IMR-90 (cell line): ENCODE data around the gene RARB. TPM values are rescaled to one million over a fixed set of nuclear protein-coding genes. Genes with fewer than 3 reads are reported as not detected.

ENCODE experiments used
- ATAC-seq: fragments of 200-7000 bp; cut with Tn5 transposase; 2 replicates; pipeline ENCODE4 v1.9.1; 2020; ENCODE audit warnings: low read depth, mild to moderate bottlenecking, moderate library complexity
- BruUV-seq: library from RNA; stranded (reverse); fragments of 400-500 nt; replicated peaks from 2 replicates; lab custom pipeline; 2021; lab: Mats Ljungman, UMichigan
- CTCF ChIA-PET: fragments of 300-600 bp; formaldehyde crosslinking; extraction: SDS; loops from one replicate; lab custom pipeline; 2021; ENCODE audit warnings: antibody characterized with exemption; lab: Yijun Ruan, JAX
- POLR2A ChIA-PET: fragments of 300-600 bp; sonication (Branson Sonifier 250); formaldehyde crosslinking; loops from one replicate; lab custom pipeline; 2022; ENCODE audit warnings: antibody characterized with exemption; ENCODE audit not compliant: unreplicated experiment; lab: Charles Lee
- DNase-seq: peaks from one replicate; pipeline ENCODE4 v3.0.0; 2013
- H2AFZ ChIP-seq: replicated peaks from 2 replicates; pipeline ENCODE3; 2013; ENCODE audit warnings: low read length, mild to moderate bottlenecking; ENCODE audit not compliant: poor library complexity
- H2AK5ac ChIP-seq: 2 replicates; pipeline ENCODE4 v1.6.1; 2013; ENCODE audit warnings: low read depth, low read length, inconsistent platforms
- H2AK9ac ChIP-seq: replicated peaks from 2 replicates; pipeline ENCODE3; 2013; ENCODE audit warnings: mild to moderate bottlenecking, low read depth, low read length, moderate library complexity; ENCODE audit not compliant: poor library complexity
- H2BK120ac ChIP-seq: 2 replicates; pipeline ENCODE4 v1.6.1; 2013; ENCODE audit warnings: low read depth, low read length, inconsistent platforms
- H2BK15ac ChIP-seq: 3 replicates; pipeline ENCODE4 v1.6.1; 2013; ENCODE audit warnings: low read depth, low read length, inconsistent platforms
- H2BK20ac ChIP-seq: 2 replicates; pipeline ENCODE4 v1.6.1; 2013; ENCODE audit warnings: low read depth, mild to moderate bottlenecking, inconsistent platforms, low read length, moderate library complexity
- H2BK5ac ChIP-seq: 2 replicates; pipeline ENCODE4 v1.6.1; 2013; ENCODE audit warnings: mild to moderate bottlenecking, low read depth, low read length, inconsistent platforms; ENCODE audit not compliant: poor library complexity, severe bottlenecking
- H3K14ac ChIP-seq: replicated peaks from 2 replicates; pipeline ENCODE4 v1.6.1; 2013; ENCODE audit warnings: low read depth, low read length, inconsistent platforms
- H3K18ac ChIP-seq: 2 replicates; pipeline ENCODE4 v1.6.1; 2013; ENCODE audit warnings: low read depth, low read length, control low read depth
- H3K23ac ChIP-seq: 2 replicates; pipeline ENCODE4 v1.6.1; 2013; ENCODE audit warnings: low read depth, low read length, inconsistent platforms
- H3K27ac ChIP-seq: 2 replicates; pipeline ENCODE4 v1.5.1; 2013; ENCODE audit warnings: mild to moderate bottlenecking, control low read depth, low read length; ENCODE audit not compliant: insufficient read depth
- H3K27me3 ChIP-seq: 2 replicates; pipeline ENCODE4 v1.6.1; 2013; ENCODE audit warnings: low read length; ENCODE audit not compliant: control insufficient read depth, insufficient read depth
- H3K36me3 ChIP-seq: 2 replicates; pipeline ENCODE4 v1.6.1; 2013; ENCODE audit warnings: low read length, mixed read lengths; ENCODE audit not compliant: control insufficient read depth, insufficient read depth
- H3K4ac ChIP-seq: 2 replicates; pipeline ENCODE4 v1.6.1; 2013; ENCODE audit warnings: low read depth, low read length, inconsistent platforms
- H3K4me1 ChIP-seq: 2 replicates; pipeline ENCODE4 v1.6.1; 2013; ENCODE audit warnings: low read length, mixed read lengths; ENCODE audit not compliant: control insufficient read depth, insufficient read depth
- H3K4me2 ChIP-seq: 2 replicates; pipeline ENCODE4 v1.6.1; 2013; ENCODE audit warnings: low read depth, mild to moderate bottlenecking, control low read depth, low read length, moderate library complexity
- H3K4me3 ChIP-seq: 2 replicates; pipeline ENCODE4 v1.5.1; 2013; ENCODE audit warnings: low read depth, mild to moderate bottlenecking, control low read depth, low read length, moderate library complexity; ENCODE audit not compliant: insufficient read depth
- H3K56ac ChIP-seq: 2 replicates; pipeline ENCODE4 v1.6.1; 2013; ENCODE audit warnings: low read length, inconsistent platforms; ENCODE audit not compliant: insufficient read depth; ENCODE audit errors: extremely low read depth
- H3K79me1 ChIP-seq, 2 experiments: 2 replicates each; pipeline ENCODE4 v1.6.1; 2013; ENCODE audit warnings: low read length in 2 of 2, inconsistent platforms in 1 of 2, low read depth in 1 of 2
- H3K9ac ChIP-seq: 2 replicates; pipeline ENCODE4 v1.6.1; 2013; ENCODE audit warnings: low read depth, low read length, control low read depth
- H3K9me1 ChIP-seq: 2 replicates; pipeline ENCODE4 v1.6.1; 2013; ENCODE audit warnings: low read length, inconsistent platforms; ENCODE audit not compliant: insufficient read depth
- H3K9me3 ChIP-seq: 2 replicates; pipeline ENCODE4 v1.6.1; 2013; ENCODE audit warnings: low read length; ENCODE audit not compliant: control insufficient read depth, insufficient read depth
- H4K20me1 ChIP-seq: 2 replicates; pipeline ENCODE4 v1.6.1; 2013; ENCODE audit warnings: low read length, inconsistent platforms; ENCODE audit not compliant: insufficient read depth
- H4K5ac ChIP-seq: 2 replicates; pipeline ENCODE4 v1.6.1; 2013; ENCODE audit warnings: mild to moderate bottlenecking, low read depth, low read length, control low read depth
- H4K8ac ChIP-seq, 2 experiments: 2 replicates each; pipeline ENCODE4 v1.6.1; 2013; ENCODE audit warnings: low read depth in 2 of 2, low read length in 2 of 2, control low read depth in 1 of 2, inconsistent platforms in 1 of 2
- H4K91ac ChIP-seq: 2 replicates; pipeline ENCODE4 v1.6.1; 2013; ENCODE audit warnings: low read depth, low read length, inconsistent platforms; ENCODE audit not compliant: insufficient read depth
- CEBPB ChIP-seq: IDR thresholded peaks from 2 replicates; pipeline ENCODE4 v1.6.1; 2012; ENCODE audit warnings: low read depth, low read length, improper control_type of control experiment
- CHD1 ChIP-seq: IDR thresholded peaks from 2 replicates; pipeline ENCODE4 v1.6.1; 2012; ENCODE audit warnings: low read depth, low read length, improper control_type of control experiment
- CTCF ChIP-seq: conservative IDR thresholded peaks from 2 replicates; pipeline ENCODE4 v1.5.1; 2012; ENCODE audit warnings: mild to moderate bottlenecking, low read depth, low read length, improper control_type of control experiment
- ELK1 ChIP-seq: fragments of 150-350 bp; IDR thresholded peaks from 2 replicates; pipeline ENCODE4 v1.6.1; 2016; ENCODE audit warnings: low read depth, mild to moderate bottlenecking, low read length, moderate library complexity, borderline replicate concordance
- FOS ChIP-seq: fragments of 150-350 bp; IDR thresholded peaks from 2 replicates; pipeline ENCODE4 v1.6.1; 2016; ENCODE audit warnings: low read depth, low read length
- MXI1 ChIP-seq: IDR thresholded peaks from 2 replicates; pipeline ENCODE4 v1.6.1; 2012; ENCODE audit warnings: low read depth, mild to moderate bottlenecking, low read length, moderate library complexity, borderline replicate concordance
- NFE2L2 ChIP-seq: fragments of 150-350 bp; IDR thresholded peaks from 2 replicates; pipeline ENCODE4 v1.6.1; 2016; ENCODE audit warnings: low read depth, mild to moderate bottlenecking, low read length
- POLR2A ChIP-seq: IDR thresholded peaks from 2 replicates; pipeline ENCODE4 v1.6.1; 2012; ENCODE audit warnings: mild to moderate bottlenecking, low read depth, low read length
- RAD21 ChIP-seq: IDR thresholded peaks from 2 replicates; pipeline ENCODE4 v1.6.1; 2012; ENCODE audit warnings: low read length, improper control_type of control experiment
- RCOR1 ChIP-seq: IDR thresholded peaks from 2 replicates; pipeline ENCODE4 v1.6.1; 2012; ENCODE audit warnings: mild to moderate bottlenecking, low read length, improper control_type of control experiment; ENCODE audit not compliant: insufficient replicate concordance
- RFX5 ChIP-seq: IDR thresholded peaks from 2 replicates; pipeline ENCODE4 v1.8.0; 2012; ENCODE audit warnings: low read depth, mild to moderate bottlenecking, low read length, moderate library complexity
- SMC3 ChIP-seq: fragments of 150-350 bp; IDR thresholded peaks from 2 replicates; pipeline ENCODE4 v1.6.1; 2016; ENCODE audit warnings: low read depth, mild to moderate bottlenecking, antibody characterized with exemption, low read length, moderate library complexity
- WGBS, 2 experiments: methylation state at CpG; one replicate each; pipeline versions ENCODE4 v1.1.5 to v1.1.7; 2013; ENCODE audit warnings: missing lambda C conversion rate in 2 of 2; ENCODE audit not compliant: insufficient read length in 1 of 2; ENCODE audit errors: extremely low coverage in 2 of 2; 5-methylcytosine and 5-hydroxymethylcytosine counted together
- dilution Hi-C: fragments of 300-500 bp; cut with HindIII; formaldehyde crosslinking; loops from one replicate; pipeline ENCODE4 v1.14.3; 2018; ENCODE audit warnings: low sequenced_read_pairs; ENCODE audit not compliant: unreplicated experiment
- in situ Hi-C: fragments of 300-500 bp; cut with MboI; formaldehyde crosslinking; loops from 3 replicates; pipeline ENCODE4 v1.14.3; 2019; ENCODE audit warnings: low sequenced_read_pairs, inconsistent platforms, mixed read lengths
- intact Hi-C: fragments of 100-400 bp; cut with micrococcal nuclease; formaldehyde crosslinking; loops from 2 replicates; pipeline ENCODE4 v1.10.0; 2022
- polyA plus RNA-seq, 3 experiments: library from polyadenylated mRNA; depleted of rRNA; stranded (reverse); fragments of >200 nt; gene quantifications; 2 replicates each; pipeline ENCODE4 v1.2.3, GENCODE V29; 2012; ENCODE audit warnings: low replicate concordance in 1 of 3
- total RNA-seq: library from RNA; depleted of rRNA; stranded (reverse); fragments of >200 nt; gene quantifications from 2 replicates; pipeline ENCODE4 v1.2.3, GENCODE V29; 2012
- TF ChIP-seq, protein P1 (sequence below): fragments of 150-350 bp; IDR thresholded peaks from 2 replicates; pipeline ENCODE4 v1.6.1; 2017; ENCODE audit warnings: mild to moderate bottlenecking, antibody characterized with exemption, low read length, low read depth

The RARB gene
- total and polyA plus RNA-seq, 2 of the 4 experiments (the other 2 are of a cell fraction) = 0.53 to 1.4 TPM

DNA sequence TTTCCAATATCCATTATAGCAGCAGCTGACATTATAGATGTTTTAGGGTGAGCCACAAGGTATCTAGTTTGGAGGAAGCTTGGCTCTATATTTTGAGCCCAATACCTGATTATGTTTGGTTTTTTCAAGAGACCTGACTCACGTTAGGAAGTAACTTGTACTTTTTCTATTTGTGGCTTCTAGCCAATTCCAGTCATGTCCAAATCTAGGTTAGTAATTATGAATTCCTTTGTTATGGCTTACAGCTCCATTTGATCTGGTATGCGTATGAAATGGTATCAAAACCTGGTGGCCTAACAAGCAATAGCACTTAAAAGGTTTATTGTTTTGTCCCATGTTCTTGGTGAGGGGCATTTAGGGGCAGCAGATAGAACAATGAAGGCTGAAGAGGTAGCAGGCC, 120.8 kb downstream of the RARB start:
- no peaks in the 10 kb centered on the region for H3K79me1 ChIP-seq
- H3K9ac ChIP-seq = no peak overlapping the region
- H3K4me1 ChIP-seq = no peaks in the 10 kb centered on the region
- H4K5ac ChIP-seq = no peak overlapping the region
- TF ChIP-seq MXI1 (no peak), NFE2L2 (no peak), RFX5 (no peak), FOS (no peak), CHD1 (no peak), ELK1 (no peak), RAD21 (no peak), CTCF (no peak), SMC3 (no peak), CEBPB (no peak), POLR2A (no peak), RCOR1 (no peak)
- TF ChIP-seq, protein P1, sequence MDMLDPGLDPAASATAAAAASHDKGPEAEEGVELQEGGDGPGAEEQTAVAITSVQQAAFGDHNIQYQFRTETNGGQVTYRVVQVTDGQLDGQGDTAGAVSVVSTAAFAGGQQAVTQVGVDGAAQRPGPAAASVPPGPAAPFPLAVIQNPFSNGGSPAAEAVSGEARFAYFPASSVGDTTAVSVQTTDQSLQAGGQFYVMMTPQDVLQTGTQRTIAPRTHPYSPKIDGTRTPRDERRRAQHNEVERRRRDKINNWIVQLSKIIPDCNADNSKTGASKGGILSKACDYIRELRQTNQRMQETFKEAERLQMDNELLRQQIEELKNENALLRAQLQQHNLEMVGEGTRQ = no peak
- no peaks in the 10 kb centered on the region for H3K9me1 ChIP-seq
- no peaks in the 10 kb centered on the region for H3K9me3 ChIP-seq
- no peak overlapping the region for H2BK20ac ChIP-seq
- H2BK5ac ChIP-seq = no peak overlapping the region
- in situ Hi-C loops = no loop called here
- ChIA-PET CTCF (no interaction called here), POLR2A (no interaction called here)
- DNase-seq (no peak), ATAC-seq (no peak)
- H3K27me3 ChIP-seq = no peaks in the 10 kb centered on the region; the same call in 1 of the 2 replicates
- no peak overlapping the region for H4K8ac ChIP-seq
- no peak overlapping the region for H3K4me2 ChIP-seq
- H2BK15ac ChIP-seq = no peak overlapping the region
- no peak overlapping the region for H3K18ac ChIP-seq
- no peak overlapping the region for H3K4ac ChIP-seq
- H2AK5ac ChIP-seq = no peak overlapping the region
- no peak overlapping the region for H4K91ac ChIP-seq
- H3K14ac ChIP-seq = no peak overlapping the region
- H3K4me3 ChIP-seq = no peak overlapping the region
- H3K36me3 ChIP-seq = no peaks in the 10 kb centered on the region
- no CpG with 5 or more reads among the region's 2 CpGs for WGBS, 2 experiments
- intact Hi-C loops = no loop called here
- H3K27ac ChIP-seq = no peak overlapping the region
- no TSS peak for BruUV-seq
- H3K56ac ChIP-seq = no peak overlapping the region
- no peak overlapping the region for H2AFZ ChIP-seq
- no peak overlapping the region for H3K23ac ChIP-seq
- H2BK120ac ChIP-seq = no peak overlapping the region
- no peaks in the 10 kb centered on the region for H4K20me1 ChIP-seq
- H2AK9ac ChIP-seq = no peak overlapping the region
- dilution Hi-C loops = no loop called here
